ENCODE measurements around the gene SERPINH1. TPM values are rescaled to one million over a fixed set of nuclear protein-coding genes. Genes with fewer than 3 reads are reported as not detected.

SERPINH1 gene
- total and polyA plus RNA-seq, 2 experiments from 2014 or later, result 444 to 955 TPM

DNA sequence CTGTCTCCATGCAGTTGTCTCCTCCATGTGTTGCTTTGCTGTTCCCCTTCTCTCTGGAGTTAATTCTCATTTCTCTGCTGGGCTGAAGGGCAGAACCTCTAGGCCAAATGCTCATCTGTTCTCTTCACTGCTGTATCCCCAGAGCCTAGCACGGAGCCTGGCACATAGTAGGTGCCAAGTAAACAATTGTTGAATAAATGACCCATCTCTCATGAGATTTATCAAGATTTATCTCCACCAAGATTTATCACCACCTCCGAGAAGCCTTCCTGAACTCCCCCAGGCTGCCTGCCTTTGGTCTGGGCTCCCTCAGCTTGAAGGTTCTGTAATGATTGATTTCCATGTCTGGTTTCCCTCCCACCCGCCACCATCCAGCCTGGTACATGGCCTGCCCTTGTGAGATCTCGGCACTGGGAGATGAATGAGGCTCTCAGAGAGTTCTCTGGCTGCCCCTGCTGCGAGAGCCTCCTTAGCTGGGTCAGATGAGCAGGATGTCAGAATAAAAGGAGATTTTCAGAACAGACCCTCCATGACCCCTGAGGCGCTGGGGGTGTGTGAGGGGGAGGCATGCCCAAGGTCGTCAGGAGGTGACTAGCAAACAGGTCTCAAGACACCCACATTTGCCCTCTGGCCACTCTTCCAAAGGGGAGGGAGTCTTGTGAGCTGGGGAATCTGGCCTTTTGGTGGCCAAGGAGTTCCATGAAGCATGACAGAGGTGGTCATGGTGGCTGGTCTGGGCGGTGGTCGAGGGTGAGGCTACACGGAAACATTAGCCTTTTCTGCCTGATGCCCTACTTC lies 33.9 kb upstream of the SERPINH1 start:
- TF ChIP-seq, protein P1, sequence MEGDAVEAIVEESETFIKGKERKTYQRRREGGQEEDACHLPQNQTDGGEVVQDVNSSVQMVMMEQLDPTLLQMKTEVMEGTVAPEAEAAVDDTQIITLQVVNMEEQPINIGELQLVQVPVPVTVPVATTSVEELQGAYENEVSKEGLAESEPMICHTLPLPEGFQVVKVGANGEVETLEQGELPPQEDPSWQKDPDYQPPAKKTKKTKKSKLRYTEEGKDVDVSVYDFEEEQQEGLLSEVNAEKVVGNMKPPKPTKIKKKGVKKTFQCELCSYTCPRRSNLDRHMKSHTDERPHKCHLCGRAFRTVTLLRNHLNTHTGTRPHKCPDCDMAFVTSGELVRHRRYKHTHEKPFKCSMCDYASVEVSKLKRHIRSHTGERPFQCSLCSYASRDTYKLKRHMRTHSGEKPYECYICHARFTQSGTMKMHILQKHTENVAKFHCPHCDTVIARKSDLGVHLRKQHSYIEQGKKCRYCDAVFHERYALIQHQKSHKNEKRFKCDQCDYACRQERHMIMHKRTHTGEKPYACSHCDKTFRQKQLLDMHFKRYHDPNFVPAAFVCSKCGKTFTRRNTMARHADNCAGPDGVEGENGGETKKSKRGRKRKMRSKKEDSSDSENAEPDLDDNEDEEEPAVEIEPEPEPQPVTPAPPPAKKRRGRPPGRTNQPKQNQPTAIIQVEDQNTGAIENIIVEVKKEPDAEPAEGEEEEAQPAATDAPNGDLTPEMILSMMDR (IDR thresholded peaks at IDR 0.05; ENCODE audit: low read depth, low read length), result no peak
- H3K4me1 ChIP-seq (ENCODE audit: low read depth), result peaks cover 26% of the 10 kb centered on the region
- no peaks in the 10 kb centered on the region for H3K36me3 ChIP-seq
- H3K9me3 ChIP-seq (ENCODE audit: low read depth), result no peaks in the 10 kb centered on the region
- H3K27ac ChIP-seq, result peak overlapping the region; percentile 21
- H3K27me3 ChIP-seq, result peaks cover 22% of the 10 kb centered on the region
- DNase-seq (ENCODE audit: low read depth in 1 of 2, low spot score in 1 of 2), result no peak
- H3K4me3 ChIP-seq, result no peak overlapping the region

GRCh38 chr11:75530577-75530976 lies 31.5 kb upstream of the SERPINH1 start:
- Histone ChIP-seq H3K27me3 (no peaks in the 10 kb centered on the region), H3K9me3 (ENCODE audit: low read depth) (no peaks in the 10 kb centered on the region), H3K36me3 (no peaks in the 10 kb centered on the region), H3K4me3 (no peak overlapping the region), H3K4me1 (ENCODE audit: low read depth) (peaks cover 41% of the 10 kb centered on the region), H3K27ac (peak overlapping the region; percentile 22)
- TF ChIP-seq, protein P1 (IDR thresholded peaks at IDR 0.05; ENCODE audit: low read depth, low read length), result no peak
- peak in 1 of 2 donors; percentile 40 for DNase-seq (ENCODE audit: low read depth in 1 of 2, low spot score in 1 of 2)

GRCh38 chr11:75531325-75531724 lies 30.7 kb upstream of the SERPINH1 start:
- Histone ChIP-seq H3K27ac (no peak overlapping the region), H3K36me3 (no peaks in the 10 kb centered on the region), H3K9me3 (ENCODE audit: low read depth) (no peaks in the 10 kb centered on the region), H3K4me1 (ENCODE audit: low read depth) (peaks cover 41% of the 10 kb centered on the region), H3K27me3 (no peaks in the 10 kb centered on the region), H3K4me3 (no peak overlapping the region)
- TF ChIP-seq, protein P1 (IDR thresholded peaks at IDR 0.05; ENCODE audit: low read depth, low read length), result no peak
- DNase-seq (ENCODE audit: low read depth in 1 of 2, low spot score in 1 of 2), result no peak

DNA sequence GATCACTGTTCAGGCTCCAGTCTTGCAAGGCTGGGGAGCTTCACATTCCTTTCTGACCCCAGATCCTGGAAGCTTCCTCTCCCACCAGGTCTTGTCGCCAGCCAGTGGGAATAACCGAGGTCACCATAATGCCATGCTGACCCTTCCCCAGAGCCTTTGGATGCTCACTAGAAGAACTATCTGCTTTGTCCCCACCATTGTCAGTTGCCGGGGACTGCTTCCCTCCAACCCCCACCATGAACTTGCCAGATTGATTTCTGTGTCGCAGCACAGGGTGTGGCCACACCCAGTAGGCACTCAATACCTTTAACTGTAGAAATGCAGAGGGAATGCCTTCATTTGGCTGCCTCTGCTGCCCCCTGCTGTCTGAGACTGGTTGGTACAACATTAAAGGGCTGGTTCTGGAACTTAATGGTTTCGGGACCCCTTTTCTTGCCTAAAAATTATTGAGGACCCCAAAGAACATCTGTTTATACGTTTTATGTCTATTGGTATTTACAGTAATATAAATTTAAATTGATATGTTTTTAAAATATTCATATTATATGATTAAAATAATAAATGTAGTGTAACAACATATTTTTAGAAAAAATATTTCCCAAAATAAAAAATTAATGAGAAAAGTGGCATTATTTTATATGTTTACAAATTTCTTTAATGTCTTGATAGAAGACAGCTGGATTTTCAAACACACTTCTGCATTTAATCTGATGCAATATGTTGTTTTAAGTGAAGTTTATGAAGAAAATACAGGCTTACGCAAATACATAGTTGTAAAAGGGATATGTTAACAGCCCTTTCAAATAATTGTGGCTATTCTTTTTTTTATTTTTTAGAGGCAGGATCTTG lies 29.6 kb upstream of the SERPINH1 start:
- H3K27me3 ChIP-seq, result no peaks in the 10 kb centered on the region
- H3K4me3 ChIP-seq, result no peak overlapping the region
- no peaks in the 10 kb centered on the region for H3K9me3 ChIP-seq (ENCODE audit: low read depth)
- TF ChIP-seq, protein P1 (IDR thresholded peaks at IDR 0.05; ENCODE audit: low read depth, low read length), result peak; percentile 81
- H3K27ac ChIP-seq, result no peak overlapping the region
- DNase-seq (ENCODE audit: low read depth in 1 of 2, low spot score in 1 of 2), result peak; percentile 62 to 79
- no peaks in the 10 kb centered on the region for H3K36me3 ChIP-seq
- peaks cover 41% of the 10 kb centered on the region for H3K4me1 ChIP-seq (ENCODE audit: low read depth)

- Histone ChIP-seq H3K4me3 (no peak overlapping the region), H3K27me3 (no peaks in the 10 kb centered on the region), H3K36me3 (no peaks in the 10 kb centered on the region), H3K27ac (no peak overlapping the region), H3K4me1 (ENCODE audit: low read depth) (peaks cover 50% of the 10 kb centered on the region), H3K9me3 (ENCODE audit: low read depth) (no peaks in the 10 kb centered on the region)
- DNase-seq (ENCODE audit: low read depth in 1 of 2, low spot score in 1 of 2), result no peak
- TF ChIP-seq, protein P1 (IDR thresholded peaks at IDR 0.05; ENCODE audit: low read depth, low read length), result no peak
These were observed 28.2 kb upstream of the SERPINH1 start for GRCh38 chr11:75533896-75534258.
